Amygdala (tissue), 56 donors: Measurements from ENCODE around the gene SOX2.

Experiments used
- DNase-seq, 56 donors: peaks; one replicate each; lab custom pipeline; 2025; lab: John Stamatoyannopoulos, UW

The SOX2 gene

DNA sequence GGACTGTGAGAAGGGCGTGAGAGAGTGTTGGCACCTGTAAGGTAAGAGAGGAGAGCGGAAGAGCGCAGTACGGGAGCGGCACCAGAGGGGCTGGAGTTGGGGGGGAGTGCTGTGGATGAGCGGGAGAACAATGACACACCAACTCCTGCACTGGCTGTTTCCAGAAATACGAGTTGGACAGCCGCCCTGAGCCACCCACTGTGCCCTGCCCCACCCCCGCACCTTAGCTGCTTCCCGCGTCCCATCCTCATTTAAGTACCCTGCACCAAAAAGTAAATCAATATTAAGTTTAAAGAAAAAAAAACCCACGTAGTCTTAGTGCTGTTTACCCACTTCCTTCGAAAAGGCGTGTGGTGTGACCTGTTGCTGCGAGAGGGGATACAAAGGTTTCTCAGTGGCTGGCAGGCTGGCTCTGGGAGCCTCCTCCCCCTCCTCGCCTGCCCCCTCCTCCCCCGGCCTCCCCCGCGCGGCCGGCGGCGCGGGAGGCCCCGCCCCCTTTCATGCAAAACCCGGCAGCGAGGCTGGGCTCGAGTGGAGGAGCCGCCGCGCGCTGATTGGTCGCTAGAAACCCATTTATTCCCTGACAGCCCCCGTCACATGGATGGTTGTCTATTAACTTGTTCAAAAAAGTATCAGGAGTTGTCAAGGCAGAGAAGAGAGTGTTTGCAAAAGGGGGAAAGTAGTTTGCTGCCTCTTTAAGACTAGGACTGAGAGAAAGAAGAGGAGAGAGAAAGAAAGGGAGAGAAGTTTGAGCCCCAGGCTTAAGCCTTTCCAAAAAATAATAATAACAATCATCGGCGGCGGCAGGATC lies at the start of gene SOX2:
Gene SOX2 (plus strand): TSS at position 601 of the 811 bp plus-strand sequence. CDS start 436 bp downstream, outside the sequence.
- peak in 54 of 56 donors; percentile 32 to 94 (median 86) for DNase-seq

DNA sequence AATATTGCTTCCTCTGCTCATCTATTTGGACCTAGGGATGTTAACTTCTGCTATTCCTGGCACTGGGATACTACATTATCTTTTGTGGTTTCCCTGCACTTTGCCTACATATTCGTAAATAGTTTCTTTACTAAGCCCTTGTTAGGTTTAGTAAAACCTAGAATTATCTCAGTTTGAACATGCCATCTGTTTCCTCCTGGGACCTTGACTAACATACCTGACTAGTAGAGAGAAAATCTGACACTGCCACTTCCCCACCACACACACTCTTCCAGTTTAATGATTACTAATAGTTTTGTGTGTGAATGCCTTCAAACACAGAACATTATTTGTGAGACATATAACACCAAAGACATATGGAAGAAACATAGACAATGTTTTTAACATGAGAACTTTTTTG lies 28.2 kb upstream of the SOX2 start:
- DNase-seq: no peak

DNA sequence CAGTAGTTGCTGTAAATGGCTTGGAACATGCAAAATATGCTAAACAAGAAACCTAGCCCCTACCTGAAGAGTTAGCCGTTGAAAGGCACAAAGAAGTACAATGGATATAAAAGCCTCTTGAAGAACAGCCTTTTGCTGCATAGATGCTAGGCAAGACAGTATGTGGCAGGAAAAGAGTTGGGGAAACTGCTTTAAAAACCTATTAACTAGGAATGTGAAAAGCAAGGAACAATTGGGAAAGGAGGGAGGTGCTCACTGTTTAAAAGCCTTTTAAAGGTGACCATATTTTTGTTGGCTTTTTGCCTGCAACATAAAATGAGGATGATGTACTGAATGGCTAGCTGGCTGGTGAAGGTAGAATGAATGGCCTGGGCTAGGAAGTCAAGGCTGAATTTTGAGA lies 24.5 kb upstream of the SOX2 start:
- no peak for DNase-seq

DNA sequence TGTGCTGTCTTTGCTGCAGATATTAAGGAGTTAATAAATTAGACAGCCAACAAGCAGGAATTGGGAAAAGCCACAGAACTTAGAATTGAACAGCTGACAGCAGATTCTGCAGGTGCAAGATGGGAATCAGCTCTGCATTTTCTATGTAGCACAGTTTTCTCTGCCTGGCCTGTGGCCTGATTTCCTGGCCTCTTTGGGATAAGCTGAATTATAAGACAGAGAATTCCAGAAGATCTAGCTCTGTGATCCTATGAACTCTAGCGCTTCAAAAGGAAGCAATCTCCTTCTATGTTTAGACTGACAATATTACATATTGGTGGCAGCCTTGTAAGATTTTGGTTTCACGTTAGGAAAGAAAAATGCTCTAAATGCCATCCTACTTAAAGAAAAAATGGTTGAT lies 24.0 kb upstream of the SOX2 start:
- peak in 2 of 56 donors; percentile 13 to 40 for DNase-seq

DNA sequence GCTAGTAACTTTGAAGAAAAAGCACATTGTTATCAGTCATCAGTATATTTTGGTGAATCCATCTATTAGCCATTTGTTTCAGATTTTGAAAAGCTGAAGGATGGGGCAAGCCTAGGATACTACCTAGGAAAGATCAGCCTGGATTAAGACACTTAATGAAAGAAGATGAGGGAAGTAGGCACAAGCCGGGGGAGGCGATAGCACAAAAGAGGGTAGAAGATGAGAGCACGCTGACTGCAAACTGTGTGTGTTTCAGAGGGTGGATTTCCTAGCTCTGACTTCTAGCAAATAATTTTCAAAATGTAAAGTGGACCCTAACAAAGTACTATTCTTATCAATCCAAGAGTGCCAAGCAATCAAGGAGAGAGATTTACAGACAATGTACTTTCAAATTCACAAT lies 22.2 kb upstream of the SOX2 start:
- peak in 5 of 56 donors; percentile 3 to 22 (median 11) for DNase-seq

DNA sequence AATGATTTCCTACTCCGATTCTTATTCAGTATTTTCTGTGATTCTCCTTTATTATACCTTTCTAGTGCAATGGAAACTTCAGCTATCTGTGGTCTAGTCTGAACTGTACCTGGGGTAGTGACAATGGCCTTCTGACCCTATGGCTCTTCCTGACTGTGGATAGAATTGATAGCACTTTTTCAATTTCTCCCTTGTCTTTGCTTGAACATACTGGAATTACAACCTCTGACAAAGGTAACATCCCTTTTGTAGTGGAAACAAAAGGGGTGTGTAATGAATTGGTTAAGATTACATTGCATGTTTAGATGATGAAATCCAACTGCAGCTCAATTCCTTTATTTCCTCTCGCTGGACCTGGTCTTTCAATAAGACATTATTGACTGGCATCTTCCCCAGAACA lies 21.0 kb upstream of the SOX2 start:
- DNase-seq: no peak

DNA sequence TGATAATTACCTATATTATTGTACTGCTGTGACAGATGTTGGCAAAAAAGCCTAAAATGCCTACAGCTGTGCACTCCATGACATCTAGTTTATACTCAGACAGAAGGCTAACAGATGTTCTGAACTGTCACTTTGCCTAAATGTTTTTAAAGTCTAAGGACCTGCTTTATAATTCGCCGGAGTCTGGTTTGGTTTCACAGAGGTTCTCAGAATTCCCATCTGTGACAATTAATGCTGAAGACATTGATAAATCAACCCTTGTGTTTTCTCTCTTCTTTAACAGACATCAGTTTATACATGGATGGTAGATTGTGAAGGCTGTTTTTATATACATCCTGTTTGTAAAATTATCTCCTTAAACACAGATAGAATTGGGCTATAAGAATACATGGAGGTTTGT lies 19.8 kb upstream of the SOX2 start:
- DNase-seq: no peak

DNA sequence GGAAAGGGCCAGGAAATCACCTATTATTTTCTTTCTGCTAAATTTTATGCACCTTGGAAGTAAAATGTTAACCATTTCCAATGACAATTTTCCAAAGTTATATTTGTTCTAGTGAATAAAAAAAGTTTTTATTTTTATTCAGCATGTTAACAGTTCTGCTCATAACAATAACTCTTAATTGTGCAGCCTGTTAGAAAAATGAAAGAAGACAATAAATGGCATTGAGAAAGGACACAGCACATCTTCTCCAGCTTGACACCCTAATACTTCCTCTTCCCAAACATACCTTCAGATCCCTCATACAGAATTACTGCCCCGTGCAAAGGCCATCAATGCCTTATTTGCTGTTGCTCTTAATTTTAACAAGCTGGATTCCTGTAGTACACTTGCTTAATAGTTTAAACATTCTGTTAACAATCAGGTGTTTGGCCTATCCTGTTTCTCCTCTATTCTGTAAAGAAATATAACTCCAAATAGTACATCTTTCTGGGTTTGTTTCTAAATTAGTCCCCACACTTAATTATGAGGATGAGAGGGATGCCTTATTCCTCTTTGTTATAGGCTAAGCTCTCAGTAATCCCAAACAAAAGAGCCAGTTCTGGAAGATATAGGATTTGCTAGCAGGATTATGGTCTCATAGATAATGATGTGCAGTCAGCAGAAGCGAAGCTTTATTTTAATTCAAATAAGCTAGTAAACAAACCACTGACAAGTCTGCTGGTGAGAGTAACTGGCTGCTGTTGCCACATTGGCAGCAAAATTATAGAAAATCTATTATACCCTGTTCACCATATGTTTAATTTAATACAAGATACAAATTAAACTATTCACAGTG lies 19.2 kb upstream of the SOX2 start:
- no peak for DNase-seq

DNA sequence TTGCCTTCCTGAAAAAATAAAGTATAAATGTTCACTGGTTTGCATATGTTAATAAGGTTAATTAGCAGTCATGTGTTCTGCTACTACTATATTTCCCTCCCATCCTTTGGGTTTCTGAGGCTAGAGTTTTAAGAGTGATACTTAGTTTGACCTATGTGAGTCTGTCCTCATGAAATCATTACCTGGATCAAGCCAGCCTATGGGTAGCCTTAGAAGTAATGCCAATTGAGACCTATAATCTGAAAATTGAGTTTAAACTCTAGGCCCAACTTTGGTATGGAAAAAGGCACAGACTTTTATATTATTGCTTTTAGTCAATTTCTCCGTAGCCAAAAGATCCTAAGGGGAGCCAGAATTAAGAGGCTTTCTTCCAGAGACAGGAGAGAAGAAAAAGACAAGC lies 18.4 kb upstream of the SOX2 start:
- DNase-seq: no peak

DNA sequence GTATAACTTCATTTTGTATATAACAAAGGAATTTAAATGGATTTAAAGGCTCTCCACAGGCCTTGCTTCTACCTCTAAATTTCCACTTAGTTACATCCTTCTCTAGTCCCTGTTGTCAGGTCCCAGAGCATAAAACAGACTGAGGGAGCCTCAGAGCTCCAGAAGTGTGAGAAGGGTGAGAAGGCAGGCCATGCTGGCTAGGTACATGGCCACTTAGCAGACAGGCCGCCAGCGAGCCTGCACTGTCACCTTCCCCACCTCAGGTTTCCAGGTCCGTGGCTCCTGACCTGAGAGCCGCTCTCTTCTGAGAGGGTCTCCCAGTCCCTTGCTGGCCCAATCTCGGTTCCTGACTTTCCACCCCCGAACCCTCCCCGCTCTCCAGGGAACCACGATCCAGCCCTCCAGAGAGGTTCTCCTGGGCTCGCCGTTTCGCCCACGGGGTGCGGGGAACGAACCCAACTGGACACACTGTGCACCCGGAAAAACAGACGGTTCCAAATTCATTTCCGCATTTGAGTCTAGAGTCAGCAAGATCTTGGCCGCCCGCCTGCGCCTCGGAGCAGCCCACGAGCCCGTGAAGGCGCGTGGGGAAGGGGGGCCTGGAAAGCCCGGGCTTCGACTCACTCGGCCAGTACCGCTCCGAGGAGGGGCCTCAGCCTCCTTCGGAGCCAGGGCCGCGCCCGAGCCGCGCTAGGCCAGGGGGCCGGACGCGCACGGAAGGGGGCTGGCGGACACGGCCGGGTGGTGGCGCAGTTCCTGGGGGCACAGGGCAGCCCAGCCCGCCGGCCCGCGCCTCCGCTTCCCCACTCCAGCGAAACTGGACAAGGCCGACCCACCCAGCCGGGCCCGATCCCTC lies 16.7 kb upstream of the SOX2 start:
- peak in 44 of 56 donors; percentile 21 to 83 (median 58) for DNase-seq

DNA sequence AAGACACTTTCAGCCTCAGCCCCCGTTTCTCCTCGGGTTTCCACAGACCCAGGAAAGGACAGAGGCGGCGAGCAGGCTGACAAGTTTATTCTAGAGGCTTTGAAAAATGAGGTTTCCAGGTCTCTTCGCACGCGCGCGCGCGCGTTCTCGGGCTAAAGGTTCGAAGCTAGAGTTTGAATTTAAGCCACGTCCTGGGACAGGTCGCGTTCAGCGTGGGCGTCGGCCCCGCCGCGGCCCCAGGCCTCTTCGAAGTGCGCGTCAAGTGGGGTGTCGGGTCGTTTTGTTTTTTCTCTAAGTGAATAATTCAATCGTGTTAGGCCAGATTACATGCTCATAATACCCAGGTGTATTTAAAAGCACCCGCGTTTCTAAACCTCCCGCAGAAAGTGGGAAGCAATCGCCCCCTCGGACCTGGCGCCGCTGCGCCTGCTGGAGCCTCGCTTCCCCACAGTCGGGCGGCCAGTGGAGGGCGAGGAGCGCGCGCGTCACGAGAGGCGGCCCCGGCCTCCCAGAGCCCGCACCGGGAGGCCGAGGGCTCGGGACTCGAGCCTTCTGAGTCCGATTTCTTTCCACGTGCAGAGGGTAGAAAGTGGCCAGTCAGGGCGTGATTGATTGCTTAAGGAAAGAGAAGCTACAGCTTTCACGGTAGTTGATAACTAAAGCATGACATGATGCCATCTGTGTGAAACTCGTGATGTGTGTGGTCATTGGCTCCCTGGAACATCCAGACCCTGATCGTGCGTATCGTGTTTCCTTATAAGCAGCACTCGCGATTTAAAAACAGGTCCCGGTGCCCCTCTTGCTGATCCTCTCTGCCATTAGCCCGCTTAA lies 15.8 kb upstream of the SOX2 start:
- DNase-seq: peak in 30 of 56 donors; percentile 21 to 81 (median 50)

DNA sequence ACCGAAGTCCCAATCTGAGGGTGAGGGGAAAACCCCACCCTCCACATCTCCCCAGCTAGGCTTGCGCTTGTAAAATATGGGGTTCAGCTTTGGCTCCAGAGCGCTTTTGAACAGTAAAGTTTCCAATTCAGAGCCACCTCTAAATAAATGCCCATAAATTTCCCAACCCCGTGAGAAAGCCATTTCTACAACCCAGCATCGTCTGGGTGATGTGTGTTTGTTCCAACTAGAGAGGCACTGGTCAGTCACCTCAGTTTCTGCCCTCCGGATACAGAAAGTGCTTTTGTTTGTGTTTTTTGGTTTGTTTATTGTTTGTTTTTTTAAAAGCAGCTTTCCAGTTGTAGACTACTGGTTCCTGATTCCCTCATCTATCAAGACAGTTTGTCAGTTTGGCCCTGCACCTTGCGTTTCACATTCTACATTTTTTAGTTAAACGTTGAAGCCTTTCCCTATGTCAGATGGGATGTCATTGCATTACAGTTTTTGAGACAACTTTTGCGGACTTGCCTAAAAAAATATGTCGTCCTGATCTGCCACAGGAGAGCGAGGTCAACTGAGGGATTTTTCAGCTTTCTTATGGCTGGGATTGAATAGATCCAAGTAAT lies 15.0 kb upstream of the SOX2 start:
- peak in 3 of 56 donors; percentile 7 to 45 (median 14) for DNase-seq

DNA sequence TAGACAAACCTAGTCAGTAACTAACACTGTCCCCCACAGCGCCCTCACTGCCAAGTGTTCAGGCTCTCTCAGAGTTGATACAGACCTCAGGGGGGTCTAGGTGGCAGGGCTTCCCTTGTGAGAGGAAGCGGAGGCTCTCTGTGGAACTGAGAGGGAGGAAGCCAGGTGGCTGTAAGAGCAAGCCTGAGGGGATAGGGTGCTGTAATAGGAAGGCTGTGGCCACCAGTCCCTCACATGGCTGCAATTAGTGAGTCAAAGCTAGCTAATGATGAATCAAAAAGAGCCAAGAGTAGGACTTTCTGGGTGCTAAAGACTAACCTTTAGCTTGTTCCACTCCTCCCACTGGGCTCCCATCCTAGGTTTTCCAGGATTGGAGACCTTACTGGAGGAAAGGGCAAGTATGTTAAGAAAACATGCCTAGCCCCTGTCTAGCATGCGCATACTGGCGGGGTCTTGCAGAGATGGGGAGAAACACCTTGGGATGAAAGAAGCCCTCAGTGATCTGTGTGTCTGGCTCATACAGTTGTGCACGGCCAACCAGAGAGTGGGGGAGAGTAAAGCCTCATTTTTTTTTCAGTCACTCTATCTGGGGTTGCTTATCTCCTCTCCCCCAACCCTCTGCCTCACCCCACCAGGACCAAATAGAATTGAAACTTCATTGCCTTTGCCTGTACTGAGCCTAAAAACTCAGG lies 13.3 kb upstream of the SOX2 start:
- peak in 20 of 56 donors; percentile 17 to 78 (median 42) for DNase-seq

DNA sequence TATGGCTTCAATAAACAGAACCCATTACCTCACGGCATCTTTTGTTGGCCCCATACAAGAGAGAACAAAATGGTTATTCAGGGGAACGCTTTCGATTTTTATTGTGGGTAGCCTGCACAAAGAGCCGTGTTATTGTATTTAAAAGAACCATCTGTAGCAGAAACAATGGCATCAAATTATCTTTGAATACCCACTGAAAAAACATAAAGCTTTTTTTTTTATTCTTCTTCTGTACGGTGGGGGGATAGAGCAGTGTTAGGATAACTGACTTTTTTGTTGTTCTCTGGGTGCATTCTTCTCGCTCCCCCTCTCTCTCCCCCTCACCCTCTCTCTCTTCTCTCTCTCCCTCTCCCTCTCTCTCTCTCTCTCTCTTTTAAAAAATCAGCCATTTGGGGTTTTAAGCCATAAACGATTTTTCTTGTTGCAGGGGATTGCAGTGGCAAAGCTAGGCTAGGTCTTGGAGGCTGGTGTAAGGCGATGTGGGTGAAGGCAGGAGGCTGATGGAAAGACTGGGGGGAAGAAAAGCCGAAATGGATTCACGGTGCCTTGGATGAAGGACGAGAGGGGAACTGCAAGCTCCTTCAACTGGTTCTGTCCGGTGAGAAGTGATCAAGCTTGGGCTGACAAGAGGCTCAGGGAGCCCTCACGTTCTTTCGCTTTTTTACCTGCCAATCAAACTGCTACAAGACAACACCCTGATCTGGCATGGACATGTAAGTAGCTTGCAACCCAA lies 12.4 kb upstream of the SOX2 start:
- peak in 32 of 56 donors; percentile 11 to 74 (median 48) for DNase-seq

DNA sequence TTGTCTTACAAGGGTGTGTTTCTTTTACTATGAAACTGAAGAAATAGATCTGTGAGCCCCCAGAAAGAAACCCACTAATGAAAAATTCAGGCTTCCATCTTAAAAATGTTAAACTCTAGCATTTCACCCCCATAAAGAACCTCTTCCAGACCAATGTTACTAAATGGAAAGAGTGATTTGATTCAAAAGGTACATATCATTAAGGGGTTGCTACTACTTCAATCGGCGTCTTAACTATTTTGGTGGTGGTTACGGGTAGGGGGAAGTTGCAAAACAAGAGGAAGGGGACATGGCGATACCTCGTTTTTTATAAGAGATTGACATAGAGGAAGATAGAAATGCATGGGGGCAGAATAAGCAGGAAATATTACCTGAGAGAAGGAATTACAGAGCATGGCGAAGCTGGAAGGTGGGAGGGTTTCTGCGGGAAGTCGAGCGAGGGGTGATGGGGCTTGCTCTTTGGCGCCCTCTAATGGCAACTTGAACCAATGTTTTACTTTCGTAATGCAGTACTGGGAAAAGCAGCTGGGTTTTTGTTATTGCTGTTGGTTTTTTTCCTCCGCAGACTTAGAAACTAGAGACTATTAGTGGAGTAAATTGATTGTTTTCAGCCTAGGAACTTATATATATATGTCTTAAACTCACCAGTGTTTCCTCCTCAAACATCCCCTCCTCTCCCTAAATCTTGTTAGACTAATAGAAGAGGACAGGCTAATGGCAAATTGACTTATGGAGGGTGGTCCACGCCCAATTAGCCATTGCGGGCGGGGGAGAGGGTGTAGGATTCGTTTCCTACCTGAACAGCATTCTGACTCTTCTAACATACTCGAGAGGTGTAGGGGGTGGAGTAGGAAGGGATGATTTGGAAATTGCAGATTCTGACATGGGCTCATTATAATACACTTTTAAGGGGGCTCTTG lies 11.3 kb upstream of the SOX2 start:
- DNase-seq: peak in 45 of 56 donors; percentile 8 to 85 (median 59)

DNA sequence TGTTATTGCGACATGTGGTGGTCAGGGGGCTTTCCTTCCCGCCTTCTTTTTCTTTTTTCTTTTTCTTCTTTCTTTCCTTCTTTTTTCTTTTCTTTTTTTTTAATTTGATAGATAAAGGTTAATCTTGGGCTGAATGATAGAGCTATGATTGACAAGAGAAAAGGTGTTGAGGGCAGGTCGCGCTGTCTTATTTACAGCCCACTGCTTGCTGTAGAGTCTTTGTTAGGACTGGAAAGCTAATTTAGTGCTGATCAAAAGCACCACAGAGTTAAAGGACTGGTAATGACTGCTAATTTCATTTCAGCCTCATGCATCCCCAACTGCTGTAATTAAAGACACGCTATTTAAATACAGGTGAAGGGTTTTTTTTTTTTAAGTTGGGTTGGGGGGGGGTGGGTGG lies 10.6 kb upstream of the SOX2 start:
- DNase-seq: no peak
